ENCODE data around the gene GNA15.
"Not testable (repeated sequence)": the region's sequence is repeated elsewhere in the genome, so short reads cannot be mapped to it uniquely, and the experiment has no call there.

Gene GNA15

DNA sequence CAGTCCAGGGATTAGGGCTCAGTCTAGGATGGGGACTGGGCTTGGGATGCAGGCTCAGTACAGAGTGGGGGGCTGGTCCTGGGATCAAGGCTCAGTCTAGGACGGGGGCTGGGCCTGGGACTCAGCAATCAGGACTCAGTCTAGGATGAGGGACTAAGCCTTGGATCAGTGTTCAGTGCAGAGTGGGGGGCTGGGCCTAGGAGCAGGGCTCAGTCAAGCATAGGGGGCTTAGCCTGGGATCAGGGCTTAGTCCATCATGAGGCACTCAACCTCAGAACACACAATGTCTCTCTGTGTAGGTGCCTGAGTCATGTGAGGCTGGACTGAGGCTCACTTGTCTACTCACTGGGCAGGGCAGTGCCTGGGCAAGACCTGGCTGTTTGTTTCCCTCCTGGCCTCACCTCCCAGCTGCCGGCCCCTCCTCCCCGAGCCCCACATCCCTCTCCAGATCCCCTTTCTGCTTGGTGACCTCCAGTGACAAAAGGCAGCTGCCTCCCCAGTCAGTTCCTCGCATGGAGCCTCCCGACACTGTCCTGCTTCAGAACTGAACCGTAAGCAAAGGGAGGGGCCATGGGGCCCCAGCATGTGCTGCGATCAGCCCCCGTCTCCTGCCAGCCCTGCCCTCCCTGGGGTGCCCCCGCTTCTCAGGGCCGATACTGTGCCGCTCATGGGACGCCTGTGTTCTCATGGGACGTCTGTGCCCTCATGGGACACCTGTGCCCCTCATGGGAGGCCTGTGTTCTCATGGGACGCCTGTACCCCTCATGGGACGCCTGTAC lies 36.2 kb downstream of the GNA15 start:
- POLR2A ChIA-PET, result no interaction called here
- WGBS (ENCODE audit: insufficient coverage), result 95% methylated on average over 15 of the region's 15 CpGs
- peaks cover 0 to 10% (median 4%) of the 10 kb centered on the region in 4 experiments for H3K4me1 ChIP-seq (ENCODE audit: control extremely low read depth in 1 of 4, control insufficient read depth in 4 of 4, insufficient read depth in 4 of 4, low read length in 3 of 4)
- no peaks in the 10 kb centered on the region for H3K27me3 ChIP-seq (replicated peaks in 2 of 5; ENCODE audit: control insufficient read depth in 4 of 5, insufficient read depth in 5 of 5, low read length in 4 of 5)
- CTCF ChIA-PET, result interaction anchor here (1.1 kb wide), 1 partner anchor 13 kb away, joined by 3 read pairs; no protein-coding TSS in a partner anchor
- H3K36me3 ChIP-seq (ENCODE audit: control insufficient read depth in 4 of 4, insufficient read depth in 4 of 4, low read length in 3 of 4), result peaks cover 0 to 14% (median 3%) of the 10 kb centered on the region in 4 experiments
- H3K27ac ChIP-seq (ENCODE audit: insufficient read depth in 1 of 2, low read depth in 1 of 2, low read length in 2 of 2, poor library complexity in 1 of 2, severe bottlenecking in 2 of 2), result no peak overlapping the region
- H3K9me3 ChIP-seq (ENCODE audit: control extremely low read depth in 1 of 5, control insufficient read depth in 4 of 5, insufficient read depth in 2 of 5, low read depth in 1 of 5, low read length in 4 of 5), result no peaks in the 10 kb centered on the region
- no peak overlapping the region for H3K4me3 ChIP-seq (ENCODE audit: control insufficient read depth in 1 of 7, extremely low read depth in 1 of 7, insufficient read depth in 4 of 7, low read depth in 2 of 7, low read length in 6 of 7)
- DNase-seq, result peak in 1 of 3 donors; percentile 47

DNA sequence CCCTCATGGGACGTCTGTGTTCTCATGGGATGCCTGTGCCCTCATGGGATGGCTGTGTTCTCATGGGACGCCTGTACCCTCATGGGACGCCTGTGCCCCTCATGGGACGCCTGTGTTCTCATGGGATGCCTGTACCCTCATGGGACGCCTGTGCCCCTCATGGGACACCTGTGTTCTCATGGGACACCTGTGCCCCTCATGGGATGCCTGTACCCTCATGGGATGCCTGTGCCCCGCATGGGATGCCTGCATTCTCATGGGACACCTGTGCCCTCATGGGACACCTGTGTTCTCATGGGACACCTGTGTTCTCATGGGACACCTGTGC lies 36.8 kb downstream of the GNA15 start:
- CTCF ChIA-PET, result interaction anchor here (1.1 kb wide), 1 partner anchor 13 kb away, joined by 3 read pairs; no protein-coding TSS in a partner anchor
- H3K27ac ChIP-seq (ENCODE audit: insufficient read depth in 1 of 2, low read depth in 1 of 2, low read length in 2 of 2, poor library complexity in 1 of 2, severe bottlenecking in 2 of 2); H3K27me3 ChIP-seq (replicated peaks in 2 of 5; ENCODE audit: control insufficient read depth in 4 of 5, insufficient read depth in 5 of 5, low read length in 4 of 5); POLR2A ChIA-PET; H3K9me3 ChIP-seq (ENCODE audit: control extremely low read depth in 1 of 5, control insufficient read depth in 4 of 5, insufficient read depth in 2 of 5, low read depth in 1 of 5, low read length in 4 of 5); H3K4me3 ChIP-seq (ENCODE audit: control insufficient read depth in 1 of 7, extremely low read depth in 1 of 7, insufficient read depth in 4 of 7, low read depth in 2 of 7, low read length in 6 of 7): not testable (repeated sequence)
- peak in 1 of 3 donors; percentile 45 for DNase-seq
- WGBS (ENCODE audit: insufficient coverage), result 82% methylated on average over 6 of the region's 6 CpGs
- Histone ChIP-seq H3K36me3 (ENCODE audit: control insufficient read depth in 4 of 4, insufficient read depth in 4 of 4, low read length in 3 of 4) (peaks cover 0 to 11% (median 3%) of the 10 kb centered on the region in 4 experiments), H3K4me1 (ENCODE audit: control extremely low read depth in 1 of 4, control insufficient read depth in 4 of 4, insufficient read depth in 4 of 4, low read length in 3 of 4) (peaks cover 0 to 15% (median 9%) of the 10 kb centered on the region in 4 experiments)

- peak in 2 of 3 donors; percentile 47 to 71 for DNase-seq
- POLR2A ChIA-PET, result interaction anchor here (0.6 to 2.3 kb wide), 2 partner anchors 10 to 116 kb away, joined by 3 to 9 read pairs; no protein-coding TSS in a partner anchor
- Histone ChIP-seq H3K4me1 (ENCODE audit: control extremely low read depth in 1 of 4, control insufficient read depth in 4 of 4, insufficient read depth in 4 of 4, low read length in 3 of 4) (peaks cover 0 to 36% (median 30%) of the 10 kb centered on the region in 4 experiments), H3K4me3 (ENCODE audit: control insufficient read depth in 1 of 7, extremely low read depth in 1 of 7, insufficient read depth in 4 of 7, low read depth in 2 of 7, low read length in 6 of 7) (no peak overlapping the region), H3K36me3 (ENCODE audit: control insufficient read depth in 4 of 4, insufficient read depth in 4 of 4, low read length in 3 of 4) (peaks cover 0 to 3% (median under 1%) of the 10 kb centered on the region in 4 experiments), H3K9me3 (ENCODE audit: control extremely low read depth in 1 of 5, control insufficient read depth in 4 of 5, insufficient read depth in 2 of 5, low read depth in 1 of 5, low read length in 4 of 5) (no peaks in the 10 kb centered on the region), H3K27me3 (replicated peaks in 2 of 5; ENCODE audit: control insufficient read depth in 4 of 5, insufficient read depth in 5 of 5, low read length in 4 of 5) (no peaks in the 10 kb centered on the region), H3K27ac (ENCODE audit: insufficient read depth in 1 of 2, low read depth in 1 of 2, low read length in 2 of 2, poor library complexity in 1 of 2, severe bottlenecking in 2 of 2) (peak overlapping the region in 1 of 2 experiments; percentile 71)
- WGBS (ENCODE audit: insufficient coverage), result 43% methylated on average over 13 of the region's 17 CpGs
- CTCF ChIA-PET, result interaction anchor here (0.9 to 1.1 kb wide), 2 partner anchors 14 to 211 kb away, joined by 3 read pairs; no protein-coding TSS in a partner anchor
These were observed 40.2 kb downstream of the GNA15 start for GRCh38 chr19:3175781-3176714.

GRCh38 chr19:3176715-3177501 lies 41.1 kb downstream of the GNA15 start:
- CTCF ChIA-PET, result interaction anchor here (0.6 to 1.1 kb wide), 3 partner anchors 13 to 212 kb away, joined by 3 read pairs; no protein-coding TSS in a partner anchor
- H3K4me3 ChIP-seq (ENCODE audit: control insufficient read depth in 1 of 7, extremely low read depth in 1 of 7, insufficient read depth in 4 of 7, low read depth in 2 of 7, low read length in 6 of 7), result no peak overlapping the region
- peaks cover 0 to 45% (median 37%) of the 10 kb centered on the region in 4 experiments for H3K4me1 ChIP-seq (ENCODE audit: control extremely low read depth in 1 of 4, control insufficient read depth in 4 of 4, insufficient read depth in 4 of 4, low read length in 3 of 4)
- peak; percentile 64 to 89 (median 84) for DNase-seq
- H3K27me3 ChIP-seq (replicated peaks in 2 of 5; ENCODE audit: control insufficient read depth in 4 of 5, insufficient read depth in 5 of 5, low read length in 4 of 5), result no peaks in the 10 kb centered on the region
- H3K27ac ChIP-seq (ENCODE audit: insufficient read depth in 1 of 2, low read depth in 1 of 2, low read length in 2 of 2, poor library complexity in 1 of 2, severe bottlenecking in 2 of 2), result peak overlapping the region in 1 of 2 experiments; percentile 71
- peaks cover 0 to 3% (median 1%) of the 10 kb centered on the region in 4 experiments for H3K36me3 ChIP-seq (ENCODE audit: control insufficient read depth in 4 of 4, insufficient read depth in 4 of 4, low read length in 3 of 4)
- POLR2A ChIA-PET, result interaction anchor here (0.7 to 2.3 kb wide), 4 partner anchors 11 to 25 kb away, joined by 3 to 9 read pairs (median 3); no protein-coding TSS in a partner anchor
- 52% methylated on average over 6 of the region's 11 CpGs for WGBS (ENCODE audit: insufficient coverage)
- H3K9me3 ChIP-seq (ENCODE audit: control extremely low read depth in 1 of 5, control insufficient read depth in 4 of 5, insufficient read depth in 2 of 5, low read depth in 1 of 5, low read length in 4 of 5), result no peaks in the 10 kb centered on the region

GRCh38 chr19:3178377-3178972 lies 42.6 kb downstream of the GNA15 start, which contains the start of gene S1PR4:
TSS of gene S1PR4 (plus strand) at chr19:3178769. CDS start at chr19:3178793, 24 bp downstream.
- H3K4me1 ChIP-seq (ENCODE audit: control extremely low read depth in 1 of 4, control insufficient read depth in 4 of 4, insufficient read depth in 4 of 4, low read length in 3 of 4), result peaks cover 0 to 55% (median 46%) of the 10 kb centered on the region in 4 experiments
- peak; percentile 71 to 90 (median 83) for DNase-seq
- ChIA-PET CTCF (interaction anchor here (1.7 kb wide), 1 partner anchor 35 kb away, joined by 5 read pairs; no protein-coding TSS in a partner anchor), POLR2A (interaction anchor here (0.6 to 1.1 kb wide), 4 partner anchors 26 to 49 kb away, joined by 3 read pairs; no protein-coding TSS in a partner anchor)
- no peaks in the 10 kb centered on the region for H3K9me3 ChIP-seq (ENCODE audit: control extremely low read depth in 1 of 5, control insufficient read depth in 4 of 5, insufficient read depth in 2 of 5, low read depth in 1 of 5, low read length in 4 of 5)
- WGBS (ENCODE audit: insufficient coverage), result 0% methylated on average over 37 of the region's 42 CpGs
- H3K27ac ChIP-seq (ENCODE audit: insufficient read depth in 1 of 2, low read depth in 1 of 2, low read length in 2 of 2, poor library complexity in 1 of 2, severe bottlenecking in 2 of 2), result peak within 1 kb of the TSS; percentile 78 to 85
- H3K36me3 ChIP-seq (ENCODE audit: control insufficient read depth in 4 of 4, insufficient read depth in 4 of 4, low read length in 3 of 4), result peaks cover 0 to 3% (median 2%) of the 10 kb centered on the region in 4 experiments
- peak within 1 kb of the TSS; percentile 74 to 99 (median 93) for H3K4me3 ChIP-seq (ENCODE audit: control insufficient read depth in 1 of 7, extremely low read depth in 1 of 7, insufficient read depth in 4 of 7, low read depth in 2 of 7, low read length in 6 of 7)
- no peaks in the 10 kb centered on the region for H3K27me3 ChIP-seq (replicated peaks in 2 of 5; ENCODE audit: control insufficient read depth in 4 of 5, insufficient read depth in 5 of 5, low read length in 4 of 5)
